Hippocampal formation (tissue), 2 donors: Measurements from ENCODE around the gene C2orf76.

Experiments used
- DNase-seq, 2 donors: peaks; one replicate each; lab custom pipeline; 2025; lab: John Stamatoyannopoulos, UW

C2orf76 gene

GRCh38 chr2:119338272-119338671, 28.4 kb downstream of the C2orf76 start:
- no peak for DNase-seq

DNA sequence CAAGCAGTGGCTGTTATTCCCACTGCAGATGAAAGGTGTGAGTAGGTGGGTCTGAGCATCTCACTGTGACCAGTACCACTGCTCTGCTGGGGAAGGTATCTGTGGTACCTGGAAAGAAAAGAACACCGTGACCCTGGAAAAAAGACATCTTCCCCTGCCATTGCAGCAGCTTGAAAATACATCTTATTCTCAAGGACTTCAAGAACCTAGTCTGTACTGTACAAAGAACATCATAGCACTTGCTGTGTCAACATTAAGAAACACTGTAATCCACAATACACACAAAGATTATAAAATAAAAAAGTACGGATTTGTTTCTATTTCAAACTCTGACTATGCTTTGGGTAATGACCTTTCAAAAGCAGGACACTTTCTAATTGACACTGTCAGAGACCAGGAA, 28.9 kb downstream of the C2orf76 start:
- DNase-seq: no peak

DNA sequence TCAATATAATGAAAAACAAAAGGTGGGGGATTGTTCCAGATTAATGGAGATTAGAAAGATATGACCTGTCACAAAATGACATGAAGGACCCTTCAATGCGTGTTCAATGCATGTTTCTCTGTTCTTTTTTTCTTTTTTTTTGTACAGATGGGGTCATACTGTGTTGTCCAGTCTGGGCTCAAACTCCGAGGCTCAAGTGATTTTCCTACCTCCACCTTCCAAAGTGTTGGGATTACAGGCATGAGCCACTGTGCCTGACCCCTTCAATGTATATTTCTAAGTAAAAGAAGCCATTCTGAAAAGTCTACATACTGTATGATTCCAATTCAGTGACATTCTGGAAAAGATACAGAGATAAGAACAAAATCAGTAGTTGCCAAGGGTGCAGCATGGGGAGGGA, 32.8 kb downstream of the C2orf76 start:
- DNase-seq: no peak

- DNase-seq: no peak
Measured at GRCh38 chr2:119333360-119333759, 33.3 kb downstream of the C2orf76 start.

- DNase-seq: no peak
Measured at GRCh38 chr2:119332953-119333352, 33.7 kb downstream of the C2orf76 start.

DNA sequence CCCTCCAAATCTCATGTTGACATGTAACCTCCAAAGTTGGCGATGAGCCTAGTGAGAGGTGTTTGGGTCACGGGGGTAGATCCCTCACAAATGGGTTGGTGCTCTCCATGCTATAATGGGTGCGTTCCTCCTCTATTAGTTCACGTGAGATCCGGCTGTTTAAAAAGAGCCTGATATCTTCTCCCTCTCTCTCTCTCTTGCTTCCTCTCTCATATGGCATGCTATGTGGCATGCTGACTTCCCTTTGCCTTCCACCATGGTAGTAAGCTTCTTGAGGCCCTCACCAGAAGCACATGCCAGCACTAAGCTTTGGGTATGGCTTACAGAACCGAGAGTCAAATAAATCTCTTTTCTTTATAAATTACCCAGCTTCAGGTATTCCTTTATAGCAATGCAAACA, 39.2 kb downstream of the C2orf76 start:
- DNase-seq: no peak

DNA sequence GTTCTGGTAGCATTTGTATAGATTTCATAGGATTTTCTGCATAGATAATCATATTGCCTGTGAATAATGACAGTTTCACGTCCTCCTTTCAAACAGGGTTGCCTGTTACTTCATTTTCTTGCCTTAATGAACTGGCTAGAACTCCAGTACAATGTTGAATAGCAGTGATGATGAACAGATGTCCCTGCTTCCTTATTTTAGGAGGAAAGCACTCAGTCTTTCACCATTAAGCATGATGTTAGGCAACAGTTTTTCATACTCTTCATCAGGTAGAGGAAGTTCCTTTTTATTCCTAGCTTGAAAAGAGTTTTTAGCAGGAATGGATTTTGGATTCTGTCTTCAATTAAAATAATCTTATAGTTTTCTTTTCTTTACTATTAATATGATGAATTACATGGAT, 39.7 kb downstream of the C2orf76 start:
- no peak for DNase-seq

DNA sequence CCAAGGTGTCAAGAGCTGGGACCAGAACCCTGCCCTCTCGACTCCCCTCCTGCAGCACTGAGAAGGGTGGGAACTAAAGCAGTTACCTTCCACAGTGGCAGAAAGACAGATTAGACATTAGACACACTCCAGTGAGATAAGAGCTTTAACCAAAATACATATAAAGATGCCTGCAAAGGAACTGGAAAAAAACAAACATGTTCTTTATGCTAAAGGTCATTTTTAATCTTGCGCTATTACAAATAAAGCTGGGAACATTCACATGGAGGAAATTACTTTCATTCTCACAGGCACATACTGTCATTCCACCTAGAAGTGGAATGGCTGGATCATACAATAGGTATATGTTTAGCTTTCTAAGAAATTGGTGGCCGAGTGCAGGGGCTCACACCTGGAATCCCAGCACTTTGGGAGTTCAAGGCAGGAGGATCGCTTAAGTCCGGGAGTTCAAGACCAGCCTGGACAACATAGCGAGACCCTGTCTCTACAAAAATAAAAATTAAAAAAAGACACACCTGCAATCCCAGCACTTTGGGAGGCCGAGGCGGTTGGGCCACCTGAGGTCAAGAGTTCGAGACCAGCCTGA, 41.9 kb downstream of the C2orf76 start:
- no peak for DNase-seq

GRCh38 chr2:119323459-119323858, 43.2 kb downstream of the C2orf76 start:
- DNase-seq: no peak

DNA sequence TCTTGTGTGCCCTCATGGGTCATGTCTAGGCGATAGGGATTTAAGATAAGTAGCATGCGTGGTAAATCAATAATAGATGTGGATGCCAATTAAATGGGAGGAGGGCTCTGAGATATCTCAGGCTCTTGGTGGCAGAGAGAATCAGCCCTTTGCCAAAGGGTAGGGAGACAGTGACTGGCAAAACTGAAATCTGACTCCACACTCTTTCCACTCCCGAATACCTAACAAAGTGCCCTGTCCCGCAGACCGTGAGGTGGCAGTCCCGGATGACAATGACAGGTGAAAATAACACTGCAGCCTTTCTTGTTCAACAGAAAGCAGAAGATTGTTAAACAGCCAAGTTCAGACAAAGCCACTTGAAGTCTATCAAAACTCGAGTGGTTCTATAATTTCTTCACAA, 47.0 kb downstream of the C2orf76 start:
- DNase-seq: no peak

- no peak for DNase-seq
Measured at GRCh38 chr2:119317554-119317953, 49.1 kb downstream of the C2orf76 start.

GRCh38 chr2:119316066-119316465, 50.6 kb downstream of the C2orf76 start:
- DNase-seq: no peak

DNA sequence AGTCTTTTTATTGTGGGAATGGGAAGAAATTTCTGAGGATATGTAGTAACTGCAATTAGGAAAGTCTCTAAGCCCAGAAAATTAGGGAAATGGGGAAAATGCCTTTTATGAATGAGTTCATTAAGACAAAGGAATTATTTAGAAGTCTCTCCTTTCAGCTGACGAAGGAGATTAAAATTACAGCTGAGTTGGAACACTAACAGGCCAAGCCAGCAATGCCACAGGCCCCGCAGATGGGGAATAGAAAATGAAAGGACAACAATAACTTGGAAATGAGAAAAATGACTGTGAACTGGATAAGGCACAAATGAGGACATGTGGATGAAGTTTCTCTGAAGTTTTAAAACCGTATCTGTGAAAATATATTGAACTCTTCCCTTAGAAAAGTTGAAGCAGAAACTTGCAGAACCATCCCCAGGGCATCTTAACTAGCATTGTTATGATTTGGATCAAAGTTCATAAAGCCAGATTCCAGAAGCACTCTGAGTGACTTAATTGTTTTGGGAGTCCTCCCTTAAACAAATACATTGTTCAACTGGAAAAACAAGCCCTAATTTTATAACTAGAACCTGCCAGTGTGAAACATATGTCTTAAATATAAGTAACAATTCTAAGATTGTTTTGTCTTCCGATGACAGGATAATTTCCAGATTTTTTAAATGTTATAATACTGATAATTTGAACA, 51.3 kb downstream of the C2orf76 start:
- no peak for DNase-seq

- no peak for DNase-seq
Measured at GRCh38 chr2:119311831-119312230, 54.8 kb downstream of the C2orf76 start.

- no peak for DNase-seq
Measured at GRCh38 chr2:119311371-119311770, 55.3 kb downstream of the C2orf76 start.

DNA sequence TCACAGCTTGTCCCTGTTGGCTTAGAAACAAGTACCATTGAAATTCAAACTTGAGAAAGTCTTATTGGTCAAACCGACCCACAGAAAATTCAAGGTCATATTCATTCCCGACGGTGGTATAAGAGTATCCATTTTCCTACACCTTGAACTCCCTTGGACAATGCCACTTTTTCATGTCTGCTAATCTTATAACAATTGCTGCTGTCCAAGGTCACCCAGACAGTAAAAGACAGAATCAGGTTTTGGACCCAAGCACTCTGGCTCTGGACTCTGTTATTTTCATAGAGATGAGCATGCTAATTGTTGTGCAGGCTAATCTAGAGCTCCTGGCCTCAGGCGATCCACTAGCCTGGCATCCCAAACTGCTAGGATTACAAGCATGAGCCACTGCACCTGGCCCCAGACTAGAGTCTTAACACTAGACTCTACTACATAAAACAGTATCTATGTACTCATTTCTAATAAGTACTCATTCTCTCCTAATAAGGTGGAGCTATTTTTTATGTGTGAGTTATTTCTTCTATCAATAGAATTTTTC, 57.8 kb downstream of the C2orf76 start:
- DNase-seq: no peak

DNA sequence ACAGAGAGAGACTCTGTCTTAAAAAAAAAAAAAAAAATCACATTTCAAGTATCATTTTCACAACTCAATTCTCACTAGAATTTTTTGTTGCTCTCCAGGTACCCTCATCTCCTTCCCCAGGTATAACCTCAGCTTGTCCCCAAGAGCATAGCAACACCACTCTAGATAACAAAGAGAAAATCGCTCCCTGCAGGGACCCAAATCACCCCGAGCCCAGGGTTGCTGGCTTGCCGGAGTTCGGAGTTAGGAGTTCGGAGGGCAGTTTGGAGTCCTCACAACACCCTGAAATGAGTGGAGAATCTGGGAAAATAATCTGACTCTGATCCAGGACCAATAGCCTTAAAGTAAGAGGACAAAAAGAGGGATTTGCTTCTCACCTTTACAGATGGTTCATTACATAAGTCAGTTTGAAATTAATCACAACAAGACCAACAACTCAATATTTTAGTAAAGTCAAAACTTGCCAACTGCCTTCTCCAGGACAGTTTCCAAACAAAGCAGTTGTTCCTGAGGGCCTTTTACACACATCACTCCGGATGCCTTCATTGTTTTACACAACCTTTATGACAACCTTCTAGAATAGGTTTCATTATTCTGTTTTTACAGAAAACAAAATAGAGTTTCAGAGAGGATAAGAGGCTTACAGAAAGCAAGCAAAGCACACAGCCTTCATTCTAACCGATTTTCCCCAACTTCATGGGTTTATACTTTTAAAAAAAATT, 59.1 kb downstream of the C2orf76 start:
- no peak for DNase-seq

- DNase-seq: no peak
Measured at GRCh38 chr2:119306196-119306590, 60.4 kb downstream of the C2orf76 start.

DNA sequence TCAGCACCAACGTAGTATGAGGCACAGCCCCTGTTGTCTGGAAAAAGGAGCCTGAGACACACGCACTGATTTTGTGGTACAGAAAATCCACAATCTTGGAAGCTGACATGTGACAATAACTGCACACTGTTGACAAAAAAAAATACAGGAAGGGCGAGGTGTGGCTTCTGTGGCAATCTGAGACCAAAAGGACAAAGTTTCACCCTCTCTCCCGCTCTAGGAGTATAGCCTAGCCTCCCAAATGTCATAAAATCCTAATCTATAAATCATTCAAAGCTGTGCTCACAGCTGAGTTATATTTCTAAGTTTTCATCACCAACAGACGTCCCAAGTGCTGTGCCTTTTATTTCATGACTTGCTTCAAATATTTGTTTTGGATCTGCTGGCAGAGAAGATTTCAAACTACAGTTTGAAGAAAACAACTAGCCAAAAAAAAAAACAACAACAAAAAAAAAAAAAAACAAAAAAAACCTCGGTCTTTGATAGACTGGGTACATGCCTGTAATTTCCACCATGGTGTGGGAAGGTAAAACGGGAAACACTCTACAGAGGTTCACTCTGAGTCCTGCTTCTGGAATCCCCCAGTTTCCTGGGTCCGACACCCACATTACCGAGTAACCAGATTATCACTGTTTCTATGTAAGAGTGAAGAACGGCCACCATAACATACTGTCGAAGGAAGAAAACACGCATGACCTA, 61.0 kb downstream of the C2orf76 start:
- DNase-seq: no peak

DNA sequence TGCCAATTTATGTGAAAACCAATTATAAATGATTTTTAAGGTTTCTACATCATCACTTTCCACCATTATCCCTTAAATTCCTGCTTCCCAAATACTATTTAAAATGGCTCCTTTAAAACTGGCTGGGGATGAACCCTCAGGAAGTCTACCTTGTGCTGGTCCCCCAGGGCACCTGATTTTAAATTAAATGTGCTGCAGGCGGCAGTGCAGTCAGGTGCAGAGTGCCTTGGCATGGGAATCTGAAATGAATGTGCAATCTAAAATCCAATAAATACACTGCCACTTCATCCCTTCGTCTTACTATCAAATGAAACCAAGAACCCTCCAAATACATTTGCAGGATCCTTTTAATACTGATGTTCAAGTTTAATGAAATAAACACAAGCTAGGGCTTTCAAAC, 61.8 kb downstream of the C2orf76 start:
- DNase-seq: no peak

- DNase-seq: no peak
Measured at GRCh38 chr2:119301413-119301812, 65.2 kb downstream of the C2orf76 start.

- no peak for DNase-seq
Measured at GRCh38 chr2:119295688-119296375, 70.8 kb downstream of the C2orf76 start.
